Measurements from ENCODE around the gene SPDYC.
A peak's percentile ranks its signal among the peaks of the same experiment; 100 is the strongest.

The SPDYC gene

GRCh38 chr11:65208785-65209710, 39.0 kb downstream of the SPDYC start:
- no peak for DNase-seq

GRCh38 chr11:65209711-65210360, 39.8 kb downstream of the SPDYC start:
- DNase-seq, result no peak

GRCh38 chr11:65210361-65210731, 40.3 kb downstream of the SPDYC start:
- DNase-seq, result no peak

- DNase-seq, result no peak
These were observed 40.7 kb downstream of the SPDYC start for GRCh38 chr11:65210748-65211147.

GRCh38 chr11:65211293-65212105, 41.5 kb downstream of the SPDYC start:
- no peak for DNase-seq

- DNase-seq, result no peak
These were observed 42.3 kb downstream of the SPDYC start for GRCh38 chr11:65212226-65212801.

- DNase-seq, result peak; percentile 23
These were observed 43.5 kb downstream of the SPDYC start for GRCh38 chr11:65213322-65214211.

- no peak for DNase-seq
These were observed 44.3 kb downstream of the SPDYC start for GRCh38 chr11:65214212-65214845.

- DNase-seq, result no peak
These were observed 45.5 kb downstream of the SPDYC start for GRCh38 chr11:65215441-65216076.

GRCh38 chr11:65216830-65217229, 46.8 kb downstream of the SPDYC start:
- no peak for DNase-seq

- DNase-seq, result no peak
These were observed 47.7 kb downstream of the SPDYC start for GRCh38 chr11:65217441-65218423.

- DNase-seq, result no peak
These were observed 48.4 kb downstream of the SPDYC start for GRCh38 chr11:65218446-65218845.

GRCh38 chr11:65219930-65220213, 49.8 kb downstream of the SPDYC start:
- no peak for DNase-seq

GRCh38 chr11:65221026-65221425, 51.0 kb downstream of the SPDYC start:
- no peak for DNase-seq
